Neural cell (in vitro differentiated cells): ENCODE measurements around the gene DIPK2B. TPM values are rescaled to one million over a fixed set of nuclear protein-coding genes. Genes with fewer than 3 reads are reported as not detected.

Experiments used
- H2AFZ ChIP-seq: fragments of 200-600, 300-800 bp; sonication (generic), shearing (Covaris generic); 2 replicates; pipeline ENCODE4 v1.6.0; 2014; ENCODE audit warnings: low read depth, mild to moderate bottlenecking, antibody characterized with exemption, low read length, moderate library complexity
- H3F3A ChIP-seq: fragments of 200-600 bp; shearing (Covaris generic); 2 replicates; pipeline ENCODE4 v1.6.1; 2016; ENCODE audit warnings: mild to moderate bottlenecking, moderate library complexity, mixed read lengths, antibody characterized with exemption, low read length; ENCODE audit not compliant: insufficient read depth, poor library complexity, severe bottlenecking
- H3K27ac ChIP-seq: fragments of 200-600, 300-800 bp; sonication (generic), shearing (Covaris generic); 2 replicates; pipeline ENCODE4 v1.5.1; 2014; ENCODE audit warnings: mild to moderate bottlenecking, low read length, moderate library complexity
- H3K27me3 ChIP-seq: fragments of 300-800, 200-600 bp; sonication (generic), shearing (Covaris generic); 2 replicates; pipeline ENCODE4 v1.6.0; 2014; ENCODE audit warnings: mild to moderate bottlenecking, low read depth, low read length, moderate library complexity; ENCODE audit not compliant: insufficient read depth
- H3K36me3 ChIP-seq: fragments of 300-800, 200-600 bp; sonication (generic), shearing (Covaris generic); 2 replicates; pipeline ENCODE4 v1.5.1; 2014; ENCODE audit warnings: mild to moderate bottlenecking, antibody characterized with exemption, low read length, moderate library complexity; ENCODE audit not compliant: insufficient read depth
- H3K4me2 ChIP-seq: fragments of 300-800, 200-600 bp; sonication (generic), shearing (Covaris generic); 2 replicates; pipeline ENCODE4 v1.6.0; 2014; ENCODE audit warnings: mild to moderate bottlenecking, low read length
- H3K4me3 ChIP-seq: fragments of 300-800, 200-600 bp; sonication (generic), shearing (Covaris generic); 2 replicates; pipeline ENCODE4 v1.5.1; 2014; ENCODE audit warnings: mild to moderate bottlenecking, low read length, moderate library complexity
- H3K79me2 ChIP-seq: fragments of 200-600 bp; shearing (Covaris generic); replicated peaks from 2 replicates; pipeline ENCODE4 v1.6.0; 2014; ENCODE audit warnings: mild to moderate bottlenecking, low read length, moderate library complexity; ENCODE audit not compliant: insufficient read depth
- H3K9ac ChIP-seq: fragments of 300-800, 200-600 bp; sonication (generic), shearing (Covaris generic); 2 replicates; pipeline ENCODE4 v1.6.1; 2016; ENCODE audit warnings: mild to moderate bottlenecking, low read length, mixed read lengths
- H3K9me2 ChIP-seq: fragments of 200-600 bp; shearing (Covaris generic); 2 replicates; pipeline ENCODE4 v1.6.1; 2016; ENCODE audit warnings: mild to moderate bottlenecking, low read length, mixed read lengths; ENCODE audit not compliant: insufficient read depth
- H3K9me3 ChIP-seq: fragments of 200-600, 300-800 bp; sonication (generic), shearing (Covaris generic); 2 replicates; pipeline ENCODE4 v1.6.1; 2016; ENCODE audit warnings: mild to moderate bottlenecking, mixed run types, low read length, moderate library complexity, mixed read lengths
- H4K20me1 ChIP-seq: fragments of 200-600 bp; shearing (Covaris generic); 2 replicates; pipeline ENCODE4 v1.6.1; 2016; ENCODE audit warnings: mild to moderate bottlenecking, mixed run types; ENCODE audit not compliant: insufficient read depth
- CTCF ChIP-seq: fragments of 450-650 bp; IDR thresholded peaks from 2 replicates; pipeline ENCODE4 v1.5.1; 2014; ENCODE audit warnings: antibody characterized with exemption, mild to moderate bottlenecking, moderate library complexity; ENCODE audit not compliant: poor library complexity, severe bottlenecking
- EP300 ChIP-seq: fragments of 450-650 bp; conservative IDR thresholded peaks from 2 replicates; pipeline ENCODE4 v1.6.1; 2014; ENCODE audit warnings: antibody characterized with exemption, mild to moderate bottlenecking, moderate library complexity; ENCODE audit not compliant: poor library complexity, severe bottlenecking
- EZH2 ChIP-seq: fragments of 200-600, 300-800 bp; shearing (Covaris generic), sonication (generic); IDR thresholded peaks from 2 replicates; pipeline ENCODE4 v1.6.1; 2014; ENCODE audit warnings: antibody characterized with exemption, low read length, borderline replicate concordance, mild to moderate bottlenecking; ENCODE audit not compliant: insufficient read depth, poor library complexity, severe bottlenecking
- MXI1 ChIP-seq: fragments of 450-650 bp; conservative IDR thresholded peaks from 2 replicates; pipeline ENCODE4 v1.6.1; 2014; ENCODE audit warnings: antibody characterized with exemption, mild to moderate bottlenecking; ENCODE audit not compliant: poor library complexity, severe bottlenecking
- POLR2AphosphoS5 ChIP-seq: IDR thresholded peaks from 2 replicates; pipeline ENCODE4 v1.6.1; 2012
- RAD21 ChIP-seq: fragments of 450-650 bp; conservative IDR thresholded peaks from 2 replicates; pipeline ENCODE4 v1.6.1; 2014; ENCODE audit warnings: antibody characterized with exemption, mild to moderate bottlenecking, moderate library complexity
- REST ChIP-seq: IDR thresholded peaks from 2 replicates; pipeline ENCODE4 v1.6.1; 2012; ENCODE audit warnings: borderline replicate concordance
- SMC3 ChIP-seq: fragments of 450-650 bp; conservative IDR thresholded peaks from 2 replicates; pipeline ENCODE4 v1.6.1; 2014; ENCODE audit warnings: antibody characterized with exemption, mild to moderate bottlenecking, moderate library complexity; ENCODE audit not compliant: poor library complexity
- TAF1 ChIP-seq: IDR thresholded peaks from 2 replicates; pipeline ENCODE4 v1.6.1; 2012; ENCODE audit warnings: low read depth
- polyA minus RNA-seq: library from RNA; depleted of rRNA, polyadenylated mRNA; stranded (reverse); fragments of >200 nt; gene quantifications from 2 replicates; pipeline ENCODE4 v1.2.3, GENCODE V29; 2014
- polyA plus RNA-seq: library from polyadenylated mRNA; depleted of rRNA; stranded (reverse); fragments of >200 nt; gene quantifications from 2 replicates; pipeline ENCODE4 v1.2.3, GENCODE V29; 2014

DIPK2B gene
- not detected in 2 replicates for polyA plus RNA-seq
- not detected in 2 replicates for polyA minus RNA-seq

GRCh38 chrX:45200741-45201234, at the start of gene DIPK2B:
Gene DIPK2B (minus strand): TSS chrX:45200876. CDS start chrX:45200826, 50 bp downstream.
- Histone ChIP-seq H3K27me3 (no peaks in the 10 kb centered on the region), H3K9me3 (no peaks in the 10 kb centered on the region), H3K4me3 (no peak within 1 kb of the TSS), H3K9ac (no peak within 1 kb of the TSS), H3F3A (no peaks in the 10 kb centered on the region), H3K9me2 (no peaks in the 10 kb centered on the region), H3K79me2 (no peaks in the 10 kb centered on the region), H4K20me1 (no peaks in the 10 kb centered on the region), H3K36me3 (no peaks in the 10 kb centered on the region), H2AFZ (no peak within 1 kb of the TSS), H3K4me2 (no peak within 1 kb of the TSS), H3K27ac (no peak within 1 kb of the TSS)
- TF ChIP-seq POLR2AphosphoS5 (no peak), REST (no peak), RAD21 (no peak), MXI1 (no peak), SMC3 (no peak), EP300 (no peak), EZH2 (no peak), CTCF (no peak), TAF1 (no peak)

- Histone ChIP-seq H3K79me2 (no peaks in the 10 kb centered on the region), H3F3A (no peaks in the 10 kb centered on the region), H3K9me2 (no peaks in the 10 kb centered on the region), H3K36me3 (no peaks in the 10 kb centered on the region), H3K4me2 (no peak overlapping the region), H3K4me3 (no peak overlapping the region), H4K20me1 (no peaks in the 10 kb centered on the region), H3K27ac (no peak overlapping the region), H3K27me3 (no peaks in the 10 kb centered on the region), H3K9me3 (no peaks in the 10 kb centered on the region), H3K9ac (no peak overlapping the region), H2AFZ (no peak overlapping the region)
- TF ChIP-seq MXI1 (no peak), SMC3 (no peak), CTCF (no peak), EZH2 (no peak), REST (no peak), EP300 (no peak), RAD21 (no peak), POLR2AphosphoS5 (no peak), TAF1 (no peak)
Observed at GRCh38 chrX:45240301-45240700, 39.6 kb upstream of the DIPK2B start.
